AG10803 (cell line): ENCODE measurements around the gene RHOBTB3.

Source experiments
- DNase-seq: peaks from one replicate; pipeline ENCODE4 v3.0.0; 2010; ENCODE audit warnings: low read depth
- H3K4me3 ChIP-seq: 2 replicates; pipeline ENCODE4 v1.5.1; 2011; ENCODE audit warnings: mild to moderate bottlenecking, low read length, control low read depth
- CTCF ChIP-seq: conservative IDR thresholded peaks from 2 replicates; pipeline ENCODE4 v1.5.1; 2011; ENCODE audit warnings: mild to moderate bottlenecking, low read length, control low read depth, inconsistent platforms

Gene RHOBTB3

GRCh38 chr5:95782181-95782580 lies 51.0 kb downstream of the RHOBTB3 start:
- H3K4me3 ChIP-seq = no peak overlapping the region

GRCh38 chr5:95783661-95784060 lies 52.5 kb downstream of the RHOBTB3 start:
- no peak for TF ChIP-seq CTCF
- DNase-seq = no peak
- H3K4me3 ChIP-seq = no peak overlapping the region

More at GRCh38 chr5:95782181-95782580, 51.0 kb downstream of the RHOBTB3 start:
- no peak for TF ChIP-seq CTCF
- no peak for DNase-seq

GRCh38 chr5:95784514-95785302 lies 53.6 kb downstream of the RHOBTB3 start:
- no peak for TF ChIP-seq CTCF
- peak; percentile 14 for DNase-seq
- H3K4me3 ChIP-seq = no peak overlapping the region

GRCh38 chr5:95786821-95787418 lies 55.8 kb downstream of the RHOBTB3 start:
- peak; percentile 68 for DNase-seq
- TF ChIP-seq CTCF = no peak
- no peak overlapping the region for H3K4me3 ChIP-seq

GRCh38 chr5:95788493-95788892 lies 57.4 kb downstream of the RHOBTB3 start:
- DNase-seq = no peak
- TF ChIP-seq CTCF = no peak

GRCh38 chr5:95791751-95792150 lies 60.6 kb downstream of the RHOBTB3 start:
- TF ChIP-seq CTCF = no peak
- no peak for DNase-seq
- H3K4me3 ChIP-seq = no peak overlapping the region

More at GRCh38 chr5:95788493-95788892, 57.4 kb downstream of the RHOBTB3 start:
- no peak overlapping the region for H3K4me3 ChIP-seq

GRCh38 chr5:95794070-95794516 lies 63.0 kb downstream of the RHOBTB3 start:
- no peak overlapping the region for H3K4me3 ChIP-seq
- DNase-seq = peak; percentile 71
- TF ChIP-seq CTCF = no peak
